Natural killer cell (primary cell): Measurements from ENCODE around the gene LCN9. TPM values are rescaled to one million over a fixed set of nuclear protein-coding genes. Genes with fewer than 3 reads are reported as not detected.

ENCODE experiments used
- ATAC-seq, 3 donors: fragments of 150-1000 bp in 2 of 3; fragments of 200-7000 bp in 1 of 3; cut with Tn5 transposase; 1 replicate in 1 of 3; 2 replicates in 2 of 3; pipeline ENCODE4 v1.10.0; 2021; ENCODE audit warnings: mild to moderate bottlenecking in 2 of 3, moderate library complexity in 2 of 3
- DNase-seq, 2 donors: peaks; one replicate each; pipeline versions ENCODE4 v3.0.0 to v3.0.0-alpha.2; 2013 to 2021; ENCODE audit warnings: mixed read lengths in 1 of 2
- H3K27ac ChIP-seq: one replicate; pipeline ENCODE4 v1.5.1; 2013; ENCODE audit warnings: mild to moderate bottlenecking, low read length
- H3K27me3 ChIP-seq: one replicate; pipeline ENCODE4 v1.6.1; 2013; ENCODE audit warnings: low read length; ENCODE audit not compliant: control insufficient read depth, insufficient read depth
- H3K36me3 ChIP-seq: one replicate; pipeline ENCODE4 v1.6.1; 2013; ENCODE audit warnings: low read length; ENCODE audit not compliant: control insufficient read depth, insufficient read depth
- H3K4me1 ChIP-seq: one replicate; pipeline ENCODE4 v1.6.1; 2013; ENCODE audit warnings: low read length; ENCODE audit not compliant: control insufficient read depth, insufficient read depth
- H3K4me3 ChIP-seq: one replicate; pipeline ENCODE4 v1.5.1; 2013; ENCODE audit warnings: low read length
- H3K9me3 ChIP-seq: one replicate; pipeline ENCODE4 v1.6.1; 2013; ENCODE audit warnings: low read length; ENCODE audit not compliant: control insufficient read depth, insufficient read depth
- H3K27ac Mint-ChIP-seq, 2 donors: one replicate each; pipeline ENCODE4 v1.8.0; 2022; ENCODE audit warnings: mild to moderate bottlenecking in 2 of 2, mixed read lengths in 2 of 2, moderate library complexity in 1 of 2
- H3K27me3 Mint-ChIP-seq, 2 donors: one replicate each; pipeline ENCODE4 v1.8.0; 2022; ENCODE audit warnings: low read depth in 2 of 2, mixed read lengths in 2 of 2
- H3K36me3 Mint-ChIP-seq: one replicate; pipeline ENCODE4 v1.8.0; 2022; ENCODE audit warnings: mixed read lengths
- H3K4me1 Mint-ChIP-seq, 2 donors: one replicate each; pipeline ENCODE4 v1.8.0; 2022; ENCODE audit warnings: mixed read lengths in 2 of 2
- H3K4me3 Mint-ChIP-seq: one replicate; pipeline ENCODE4 v1.8.0; 2022; ENCODE audit warnings: mild to moderate bottlenecking, moderate library complexity, mixed read lengths
- H3K9me3 Mint-ChIP-seq, 2 donors: one replicate each; pipeline ENCODE4 v1.8.0; 2022; ENCODE audit warnings: mixed read lengths in 2 of 2
- CTCF ChIP-seq: fragments of 200-600 bp; IDR thresholded peaks from one replicate; pipeline ENCODE4 v1.8.0; 2022; ENCODE audit warnings: antibody characterized with exemption
- WGBS: methylation state at CpG from one replicate; pipeline ENCODE4 v1.1.7; 2013; ENCODE audit warnings: missing lambda C conversion rate; ENCODE audit not compliant: insufficient coverage; 5-methylcytosine and 5-hydroxymethylcytosine counted together
- intact Hi-C: fragments of 100-400 bp; cut with micrococcal nuclease; formaldehyde crosslinking; loops from one replicate; pipeline ENCODE4 v1.14.2; 2022
- total RNA-seq, 4 donors: library from RNA; stranded (reverse); fragments of 120-200 nt in 1 of 4; gene quantifications; one replicate each; pipeline versions ENCODE4 v1.2.3 to v1.2.4, GENCODE V29; 2013 to 2022

The LCN9 gene
- total RNA-seq, 3 donors from 2014 or later (not counting 1 experiment from before 2014, with no cell fraction given): not detected

- H3K27ac Mint-ChIP-seq: no peak overlapping the region
- peaks cover 30% of the 10 kb centered on the region for H3K36me3 Mint-ChIP-seq
- Histone ChIP-seq H3K27me3 (no peaks in the 10 kb centered on the region), H3K27ac (no peak overlapping the region), H3K9me3 (peaks cover 25% of the 10 kb centered on the region), H3K36me3 (no peaks in the 10 kb centered on the region), H3K4me1 (no peaks in the 10 kb centered on the region), H3K4me3 (no peak overlapping the region)
- 75% methylated on average over 1 of the region's 2 CpGs for WGBS
- no peak for DNase-seq
- ATAC-seq: no peak
- intact Hi-C loops: no loop called here
- no peaks in the 10 kb centered on the region for H3K4me1 Mint-ChIP-seq
- peaks cover 17 to 19% of the 10 kb centered on the region in 2 donors for H3K9me3 Mint-ChIP-seq
- no peak overlapping the region for H3K4me3 Mint-ChIP-seq
- H3K27me3 Mint-ChIP-seq: peaks cover 0 to 10% of the 10 kb centered on the region in 2 donors
- TF ChIP-seq CTCF: no peak
Measured at GRCh38 chr9:135649508-135649907, 13.6 kb upstream of the LCN9 start.

- ATAC-seq (no peak), DNase-seq (no peak)
- Mint-ChIP-seq H3K4me3 (no peak overlapping the region), H3K9me3 (peaks cover 9 to 11% of the 10 kb centered on the region in 2 donors), H3K27ac (no peak overlapping the region), H3K4me1 (no peaks in the 10 kb centered on the region), H3K36me3 (peaks cover 21% of the 10 kb centered on the region), H3K27me3 (peaks cover 0 to 8% of the 10 kb centered on the region in 2 donors)
- no peak for TF ChIP-seq CTCF
- H3K4me1 ChIP-seq: no peaks in the 10 kb centered on the region
- peaks cover 19% of the 10 kb centered on the region for H3K9me3 ChIP-seq
- no peak overlapping the region for H3K27ac ChIP-seq
- intact Hi-C loops: no loop called here
- no peaks in the 10 kb centered on the region for H3K27me3 ChIP-seq
- H3K36me3 ChIP-seq: no peaks in the 10 kb centered on the region
- H3K4me3 ChIP-seq: no peak overlapping the region
- 91% methylated on average over 17 of the region's 17 CpGs for WGBS
Measured at GRCh38 chr9:135650408-135650807, 12.7 kb upstream of the LCN9 start.

- TF ChIP-seq CTCF: no peak
- no peak overlapping the region for H3K27ac Mint-ChIP-seq
- H3K9me3 Mint-ChIP-seq: peaks cover 0 to 2% of the 10 kb centered on the region in 2 donors
- H3K36me3 Mint-ChIP-seq: no peaks in the 10 kb centered on the region
- Histone ChIP-seq H3K4me1 (no peaks in the 10 kb centered on the region), H3K27ac (no peak overlapping the region), H3K4me3 (no peak overlapping the region), H3K36me3 (no peaks in the 10 kb centered on the region), H3K9me3 (no peaks in the 10 kb centered on the region), H3K27me3 (no peaks in the 10 kb centered on the region)
- DNase-seq (no peak), ATAC-seq (peak in 1 of 3 donors; percentile 8)
- H3K27me3 Mint-ChIP-seq: peaks cover 0 to 5% of the 10 kb centered on the region in 2 donors
- H3K4me3 Mint-ChIP-seq: no peak overlapping the region
- H3K4me1 Mint-ChIP-seq: no peaks in the 10 kb centered on the region
- WGBS: 87% methylated on average over 8 of the region's 8 CpGs
- intact Hi-C loops: no loop called here
Measured at GRCh38 chr9:135655317-135655716, 7.8 kb upstream of the LCN9 start.

- ATAC-seq (no peak), DNase-seq (no peak)
- H3K4me1 Mint-ChIP-seq: no peaks in the 10 kb centered on the region
- no peak overlapping the region for H3K4me3 Mint-ChIP-seq
- Histone ChIP-seq H3K4me1 (no peaks in the 10 kb centered on the region), H3K36me3 (no peaks in the 10 kb centered on the region), H3K27me3 (no peaks in the 10 kb centered on the region), H3K4me3 (no peak overlapping the region), H3K9me3 (no peaks in the 10 kb centered on the region), H3K27ac (no peak overlapping the region)
- 83% methylated on average over 15 of the region's 15 CpGs for WGBS
- H3K36me3 Mint-ChIP-seq: no peaks in the 10 kb centered on the region
- intact Hi-C loops: no loop called here
- no peaks in the 10 kb centered on the region for H3K9me3 Mint-ChIP-seq
- peaks cover 0 to 3% of the 10 kb centered on the region in 2 donors for H3K27me3 Mint-ChIP-seq
- TF ChIP-seq CTCF: no peak
- H3K27ac Mint-ChIP-seq: no peak overlapping the region
Measured at GRCh38 chr9:135657416-135657815, 5.7 kb upstream of the LCN9 start.
